ENCODE results near the gene TERT.
A peak's percentile ranks its signal among the peaks of the same experiment; 100 is the strongest.

The TERT gene

DNA sequence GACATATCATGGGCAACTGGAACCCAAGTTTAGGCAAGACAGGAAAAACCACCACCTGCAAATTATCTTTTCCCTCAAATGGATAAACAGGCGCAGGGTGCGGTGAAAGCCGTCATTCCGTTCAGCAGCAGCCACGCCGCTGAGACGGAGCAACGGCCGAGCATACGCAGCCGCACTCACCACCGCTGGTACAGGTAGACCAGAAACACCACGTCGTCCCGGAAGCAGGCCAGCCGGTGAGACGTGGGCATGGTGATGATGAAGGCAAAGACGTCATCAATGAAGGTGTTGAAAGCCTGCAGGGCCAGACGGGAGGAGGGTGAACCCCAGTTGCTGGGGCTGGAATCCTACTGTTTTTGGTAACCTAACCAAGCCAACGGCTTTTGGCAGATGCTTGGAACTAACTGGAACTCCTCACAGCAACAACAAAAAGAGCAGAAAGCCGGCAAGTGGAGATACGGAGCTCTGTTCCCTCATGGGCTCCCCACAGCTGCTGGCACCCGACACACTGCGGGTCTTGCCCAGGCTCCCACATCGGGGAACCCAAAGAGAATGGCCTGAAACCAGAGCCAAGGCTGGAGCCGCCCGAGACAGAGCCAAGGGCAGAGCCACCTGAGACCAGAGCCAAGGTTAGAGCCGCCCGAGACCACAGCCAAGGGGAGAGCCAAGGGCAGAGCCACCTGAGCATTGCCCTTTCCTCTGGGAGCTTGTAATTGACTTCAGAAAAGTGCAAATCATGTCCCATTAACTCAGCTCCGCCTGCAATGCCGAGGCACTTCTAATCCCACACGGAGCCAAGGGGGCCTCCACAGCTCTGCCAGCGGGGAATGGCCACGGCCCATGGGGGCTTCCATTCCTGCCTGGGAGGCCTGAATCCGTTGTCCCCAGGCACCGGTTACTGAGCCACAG lies 25.8 kb upstream of the TERT start:
- Mint-ChIP-seq H3K4me1 (peaks cover 21% of the 10 kb centered on the region), H3K27me3 (no peaks in the 10 kb centered on the region), H3K36me3 (ENCODE audit: insufficient read depth) (peaks cover 19% of the 10 kb centered on the region), H3K4me3 (no peak overlapping the region), H3K9me3 (no peaks in the 10 kb centered on the region), H3K27ac (ENCODE audit: low read depth) (no peak overlapping the region)
- DNase-seq (ENCODE audit: low spot score in 2 of 2) (no peak), ATAC-seq (replicated peaks; ENCODE audit: extremely low read depth, poor library complexity, severe bottlenecking) (no peak)

GRCh38 chr5:1319436-1320256 lies 24.8 kb upstream of the TERT start:
- no peak for ATAC-seq (replicated peaks; ENCODE audit: extremely low read depth, poor library complexity, severe bottlenecking)
- no peaks in the 10 kb centered on the region for H3K9me3 Mint-ChIP-seq
- no peak for DNase-seq (ENCODE audit: low spot score in 2 of 2)
- no peak overlapping the region for H3K4me3 Mint-ChIP-seq
- H3K27me3 Mint-ChIP-seq = no peaks in the 10 kb centered on the region
- peaks cover 19% of the 10 kb centered on the region for H3K36me3 Mint-ChIP-seq (ENCODE audit: insufficient read depth)
- peaks cover 31% of the 10 kb centered on the region for H3K4me1 Mint-ChIP-seq
- H3K27ac Mint-ChIP-seq (ENCODE audit: low read depth) = no peak overlapping the region

GRCh38 chr5:1318659-1319251 lies 23.9 kb upstream of the TERT start:
- H3K9me3 Mint-ChIP-seq = no peaks in the 10 kb centered on the region
- H3K4me3 Mint-ChIP-seq = no peak overlapping the region
- H3K36me3 Mint-ChIP-seq (ENCODE audit: insufficient read depth) = peaks cover 14% of the 10 kb centered on the region
- peaks cover 40% of the 10 kb centered on the region for H3K4me1 Mint-ChIP-seq
- no peak overlapping the region for H3K27ac Mint-ChIP-seq (ENCODE audit: low read depth)
- DNase-seq (ENCODE audit: low spot score in 2 of 2) = no peak
- ATAC-seq (replicated peaks; ENCODE audit: extremely low read depth, poor library complexity, severe bottlenecking) = no peak
- no peaks in the 10 kb centered on the region for H3K27me3 Mint-ChIP-seq

DNA sequence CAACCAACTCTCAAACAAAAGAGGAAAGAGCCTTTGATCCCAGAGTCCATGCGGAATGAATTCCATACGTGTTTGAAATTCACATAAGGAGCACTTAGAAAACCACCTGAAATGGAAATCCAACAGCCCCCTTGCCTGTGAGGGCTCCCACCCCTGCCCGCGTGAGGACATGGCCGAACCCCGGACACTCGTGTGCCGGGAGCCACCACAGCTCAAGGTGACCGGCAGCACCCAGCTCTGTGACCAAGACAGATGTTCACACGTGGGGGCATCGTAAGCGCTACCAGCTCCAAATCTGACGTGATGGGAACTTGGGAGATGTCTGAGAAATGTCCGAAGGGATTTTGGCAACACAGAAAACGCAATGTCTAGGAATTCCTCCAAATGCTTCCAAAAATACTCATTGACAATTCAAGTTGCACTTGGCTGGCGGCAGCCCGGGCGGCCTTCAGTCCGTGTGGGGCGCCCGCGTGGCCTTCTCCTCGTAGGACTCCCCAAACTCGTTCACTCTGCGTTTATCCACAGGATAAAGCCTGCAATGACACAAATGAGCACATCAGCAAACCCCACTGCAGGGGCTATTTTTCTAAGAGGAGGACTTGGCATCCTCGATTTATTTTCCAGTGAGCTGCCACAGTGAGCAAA lies 23.2 kb upstream of the TERT start:
- DNase-seq (ENCODE audit: low spot score in 2 of 2) = no peak
- Mint-ChIP-seq H3K27ac (ENCODE audit: low read depth) (no peak overlapping the region), H3K4me1 (peaks cover 47% of the 10 kb centered on the region), H3K36me3 (ENCODE audit: insufficient read depth) (peaks cover 14% of the 10 kb centered on the region), H3K4me3 (no peak overlapping the region), H3K9me3 (no peaks in the 10 kb centered on the region), H3K27me3 (no peaks in the 10 kb centered on the region)
- ATAC-seq (replicated peaks; ENCODE audit: extremely low read depth, poor library complexity, severe bottlenecking) = no peak

- no peak for ATAC-seq (replicated peaks; ENCODE audit: extremely low read depth, poor library complexity, severe bottlenecking)
- H3K4me3 Mint-ChIP-seq = peak overlapping the region; percentile 86
These were observed 21.9 kb upstream of the TERT start for GRCh38 chr5:1316588-1317340.

GRCh38 chr5:1315709-1316587 lies 21.1 kb upstream of the TERT start:
- H3K9me3 Mint-ChIP-seq = no peaks in the 10 kb centered on the region
- peaks cover 63% of the 10 kb centered on the region for H3K4me1 Mint-ChIP-seq
- H3K27me3 Mint-ChIP-seq = no peaks in the 10 kb centered on the region
- peak overlapping the region; percentile 73 for H3K27ac Mint-ChIP-seq (ENCODE audit: low read depth)
- peak; percentile 32 to 43 for DNase-seq (ENCODE audit: low spot score in 2 of 2)
- peak; percentile 59 for ATAC-seq (replicated peaks; ENCODE audit: extremely low read depth, poor library complexity, severe bottlenecking)
- peaks cover 21% of the 10 kb centered on the region for H3K36me3 Mint-ChIP-seq (ENCODE audit: insufficient read depth)
- peak overlapping the region; percentile 86 for H3K4me3 Mint-ChIP-seq

More at GRCh38 chr5:1316588-1317340, 21.9 kb upstream of the TERT start:
- H3K36me3 Mint-ChIP-seq (ENCODE audit: insufficient read depth) = peaks cover 19% of the 10 kb centered on the region
- H3K27ac Mint-ChIP-seq (ENCODE audit: low read depth) = peak overlapping the region; percentile 73
- no peaks in the 10 kb centered on the region for H3K9me3 Mint-ChIP-seq
- no peak for DNase-seq (ENCODE audit: low spot score in 2 of 2)
- H3K27me3 Mint-ChIP-seq = no peaks in the 10 kb centered on the region
- H3K4me1 Mint-ChIP-seq = peaks cover 59% of the 10 kb centered on the region

DNA sequence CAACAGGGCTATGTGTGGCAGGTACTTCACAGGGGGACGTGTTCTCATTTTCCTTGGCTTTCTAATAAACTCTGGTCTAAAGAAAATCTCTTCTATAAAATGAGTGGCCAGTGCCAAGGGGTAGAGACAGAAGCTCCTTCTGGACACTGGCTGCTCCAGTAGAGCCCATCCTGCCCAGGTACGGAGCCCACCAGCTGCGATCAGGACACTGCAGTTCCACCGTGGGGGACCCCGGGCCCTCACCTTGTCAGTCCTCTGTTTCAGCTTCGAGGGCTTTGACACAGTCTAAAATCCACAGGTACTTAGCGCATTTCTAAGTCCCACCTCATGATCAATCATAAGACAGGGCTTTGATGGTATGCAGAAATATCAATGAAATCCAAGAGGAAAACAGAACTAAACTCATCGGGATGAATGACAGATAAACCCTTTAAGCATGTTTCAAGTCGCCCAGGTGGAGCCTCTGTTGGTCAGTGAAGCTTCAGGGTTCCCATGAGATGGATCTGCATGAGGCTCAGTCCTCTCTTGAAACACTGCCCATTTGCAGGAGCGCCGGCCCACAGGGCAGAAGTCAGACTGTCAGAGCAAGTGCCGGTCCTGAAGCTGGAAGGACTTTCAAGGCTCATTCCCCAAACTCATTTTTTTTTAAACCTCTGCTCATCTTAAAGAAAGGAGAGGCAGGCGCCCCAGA lies 20.3 kb upstream of the TERT start:
- H3K4me3 Mint-ChIP-seq = peak overlapping the region; percentile 86
- H3K9me3 Mint-ChIP-seq = no peaks in the 10 kb centered on the region
- H3K27ac Mint-ChIP-seq (ENCODE audit: low read depth) = no peak overlapping the region
- H3K27me3 Mint-ChIP-seq = no peaks in the 10 kb centered on the region
- H3K36me3 Mint-ChIP-seq (ENCODE audit: insufficient read depth) = peaks cover 20% of the 10 kb centered on the region
- no peak for DNase-seq (ENCODE audit: low spot score in 2 of 2)
- H3K4me1 Mint-ChIP-seq = peaks cover 66% of the 10 kb centered on the region
- no peak for ATAC-seq (replicated peaks; ENCODE audit: extremely low read depth, poor library complexity, severe bottlenecking)

GRCh38 chr5:1314564-1314982 lies 19.7 kb upstream of the TERT start:
- H3K27ac Mint-ChIP-seq (ENCODE audit: low read depth) = no peak overlapping the region
- H3K36me3 Mint-ChIP-seq (ENCODE audit: insufficient read depth) = peaks cover 20% of the 10 kb centered on the region
- H3K27me3 Mint-ChIP-seq = no peaks in the 10 kb centered on the region
- H3K4me1 Mint-ChIP-seq = peaks cover 68% of the 10 kb centered on the region
- no peak for ATAC-seq (replicated peaks; ENCODE audit: extremely low read depth, poor library complexity, severe bottlenecking)
- peak overlapping the region; percentile 86 for H3K4me3 Mint-ChIP-seq
- DNase-seq (ENCODE audit: low spot score in 2 of 2) = no peak
- no peaks in the 10 kb centered on the region for H3K9me3 Mint-ChIP-seq

GRCh38 chr5:1312993-1313833 lies 18.3 kb upstream of the TERT start:
- Mint-ChIP-seq H3K27me3 (no peaks in the 10 kb centered on the region), H3K36me3 (ENCODE audit: insufficient read depth) (peaks cover 16% of the 10 kb centered on the region), H3K4me3 (peak overlapping the region; percentile 74), H3K27ac (ENCODE audit: low read depth) (peak overlapping the region; percentile 57), H3K4me1 (peaks cover 68% of the 10 kb centered on the region), H3K9me3 (no peaks in the 10 kb centered on the region)
- peak in 1 of 2 donors; percentile 62 for DNase-seq (ENCODE audit: low spot score in 2 of 2)
- ATAC-seq (replicated peaks; ENCODE audit: extremely low read depth, poor library complexity, severe bottlenecking) = peak; percentile 68

DNA sequence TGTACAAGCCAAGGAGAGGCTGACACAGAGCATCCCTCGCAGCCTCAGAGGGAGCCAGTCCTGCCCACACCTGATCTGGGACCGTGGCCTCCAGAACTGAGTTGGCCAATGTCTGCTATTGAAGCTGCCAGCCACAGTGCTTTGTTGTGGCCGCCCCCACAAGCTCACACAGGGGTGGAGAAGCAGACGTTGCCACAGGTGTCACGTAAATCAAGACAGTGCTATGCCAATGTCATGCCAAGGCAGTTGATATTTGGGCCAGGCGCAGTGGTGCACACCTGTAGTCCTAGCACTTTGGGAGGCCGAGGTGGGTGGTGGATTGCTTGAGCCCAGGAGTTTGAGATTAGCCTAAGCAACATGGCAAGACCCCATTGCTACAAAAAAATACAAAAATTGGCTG lies 17.3 kb upstream of the TERT start:
- ATAC-seq (replicated peaks; ENCODE audit: extremely low read depth, poor library complexity, severe bottlenecking) = peak; percentile 57
- peaks cover 63% of the 10 kb centered on the region for H3K4me1 Mint-ChIP-seq
- H3K27me3 Mint-ChIP-seq = no peaks in the 10 kb centered on the region
- peaks cover 12% of the 10 kb centered on the region for H3K36me3 Mint-ChIP-seq (ENCODE audit: insufficient read depth)
- no peaks in the 10 kb centered on the region for H3K9me3 Mint-ChIP-seq
- H3K27ac Mint-ChIP-seq (ENCODE audit: low read depth) = peak overlapping the region; percentile 57
- H3K4me3 Mint-ChIP-seq = peak overlapping the region; percentile 74
- DNase-seq (ENCODE audit: low spot score in 2 of 2) = peak; percentile 38 to 58
